Thymus (tissue), 11 donors: ENCODE results near the gene PHC3. TPM values are rescaled to one million over a fixed set of nuclear protein-coding genes. Genes with fewer than 3 reads are reported as not detected.

ENCODE experiments used
- DNase-seq, 9 donors: peaks; one replicate each; pipeline ENCODE4 v3.0.0-alpha.2; 2013; ENCODE audit warnings: low spot score in 9 of 9, low read depth in 6 of 9, missing footprints in 1 of 9
- H3K27ac ChIP-seq, 2 donors: one replicate each; pipeline ENCODE4 v1.5.1; 2013; ENCODE audit warnings: control low read depth in 1 of 2, low read depth in 1 of 2, low read length in 1 of 2, mild to moderate bottlenecking in 1 of 2, moderate library complexity in 1 of 2
- H3K27me3 ChIP-seq, 2 donors: one replicate each; pipeline ENCODE4 v1.5.1; 2013; ENCODE audit warnings: low read length in 1 of 2; ENCODE audit not compliant: control insufficient read depth in 2 of 2, insufficient read depth in 1 of 2
- H3K36me3 ChIP-seq, 2 donors: one replicate each; pipeline ENCODE4 v1.5.1; 2013; ENCODE audit warnings: low read length in 1 of 2, mild to moderate bottlenecking in 1 of 2, moderate library complexity in 1 of 2; ENCODE audit not compliant: control insufficient read depth in 2 of 2, insufficient read depth in 2 of 2
- H3K4me1 ChIP-seq, 2 donors: one replicate each; pipeline ENCODE4 v1.5.1; 2013; ENCODE audit warnings: low read length in 2 of 2; ENCODE audit not compliant: control insufficient read depth in 2 of 2, insufficient read depth in 2 of 2
- H3K4me3 ChIP-seq, 2 donors: one replicate each; pipeline ENCODE4 v1.5.1; 2013; ENCODE audit warnings: low read length in 2 of 2, control low read depth in 1 of 2, mild to moderate bottlenecking in 1 of 2
- H3K9me3 ChIP-seq, 2 donors: one replicate each; pipeline ENCODE4 v1.5.1; 2013; ENCODE audit warnings: low read length in 1 of 2, mild to moderate bottlenecking in 1 of 2; ENCODE audit not compliant: control insufficient read depth in 2 of 2, insufficient read depth in 1 of 2
- WGBS: extraction: QIAGEN DNeasy Blood & Tissue Kit; methylation state at CpG from one replicate; pipeline ENCODE4 v1.1.7; 2013; 5-methylcytosine and 5-hydroxymethylcytosine counted together
- polyA plus RNA-seq: library from polyadenylated mRNA; stranded (reverse); fragments of 200-250 nt; gene quantifications from one replicate; pipeline ENCODE4 v1.2.3, GENCODE V29; 2013
- total RNA-seq: library from RNA; stranded (reverse); fragments of 120-200 nt; gene quantifications from one replicate; pipeline ENCODE4 v1.2.4, GENCODE V29; 2013
- donor health status: healthy.

PHC3 gene
- total and polyA plus RNA-seq, 2 donors, result 11.7 to 21.3 TPM

GRCh38 chr3:170151536-170151935, 30.0 kb downstream of the PHC3 start:
- H3K9me3 ChIP-seq, result no peaks in the 10 kb centered on the region
- no peak overlapping the region for H3K27ac ChIP-seq
- peaks cover 0 to 24% of the 10 kb centered on the region in 2 donors for H3K36me3 ChIP-seq
- no peak overlapping the region for H3K4me3 ChIP-seq
- 98% methylated on average over 2 of the region's 2 CpGs for WGBS
- H3K27me3 ChIP-seq, result no peaks in the 10 kb centered on the region
- DNase-seq, result no peak
- H3K4me1 ChIP-seq, result peaks cover 8 to 15% of the 10 kb centered on the region in 2 donors

- whole genome bisulfite sequencing, result 98% methylated on average over 5 of the region's 5 CpGs
- Histone ChIP-seq H3K27me3 (no peaks in the 10 kb centered on the region), H3K36me3 (peaks cover 5 to 34% of the 10 kb centered on the region in 2 donors)
Observed at GRCh38 chr3:170149016-170149415, 32.5 kb downstream of the PHC3 start.

GRCh38 chr3:170145278-170145677, 36.3 kb downstream of the PHC3 start:
- no peak overlapping the region for H3K4me3 ChIP-seq
- 89% methylated on average over 4 of the region's 4 CpGs for WGBS

More at GRCh38 chr3:170149016-170149415, 32.5 kb downstream of the PHC3 start:
- H3K4me1 ChIP-seq, result peaks cover 0 to 3% of the 10 kb centered on the region in 2 donors
- no peak for DNase-seq
- H3K27ac ChIP-seq, result no peak overlapping the region
- no peaks in the 10 kb centered on the region for H3K9me3 ChIP-seq
- H3K4me3 ChIP-seq, result no peak overlapping the region

DNA sequence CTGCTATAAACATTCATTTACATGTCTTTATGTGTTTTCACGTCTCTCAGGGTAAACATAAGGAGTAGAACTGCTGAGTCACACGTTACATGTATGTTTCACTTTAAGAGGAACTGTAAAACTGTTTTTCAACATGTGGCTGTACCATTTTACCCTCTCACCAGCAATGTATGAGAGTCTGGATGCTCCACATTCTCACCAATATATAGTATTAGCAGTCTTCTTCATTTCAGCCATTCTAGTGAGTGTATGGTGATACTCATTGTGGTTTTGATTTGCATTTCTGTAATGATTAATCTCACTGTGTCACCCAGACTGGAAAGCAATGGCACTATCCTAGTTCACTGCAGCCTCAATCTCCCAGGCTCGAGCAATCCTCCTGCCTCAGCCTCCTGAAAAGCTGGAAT, 37.1 kb downstream of the PHC3 start:
- no peak for DNase-seq
- peaks cover 5 to 32% of the 10 kb centered on the region in 2 donors for H3K36me3 ChIP-seq

More at GRCh38 chr3:170145278-170145677, 36.3 kb downstream of the PHC3 start:
- peak in 1 of 9 donors; percentile 25 for DNase-seq
- Histone ChIP-seq H3K27me3 (no peaks in the 10 kb centered on the region), H3K27ac (peak overlapping the region in 1 of 2 donors; percentile 18), H3K9me3 (no peaks in the 10 kb centered on the region), H3K36me3 (peaks cover 5 to 32% of the 10 kb centered on the region in 2 donors), H3K4me1 (no peaks in the 10 kb centered on the region)

GRCh38 chr3:170142373-170142772, 39.2 kb downstream of the PHC3 start:
- Histone ChIP-seq H3K36me3 (peaks cover 5 to 25% of the 10 kb centered on the region in 2 donors), H3K27ac (no peak overlapping the region), H3K4me3 (no peak overlapping the region), H3K27me3 (no peaks in the 10 kb centered on the region), H3K4me1 (no peaks in the 10 kb centered on the region), H3K9me3 (no peaks in the 10 kb centered on the region)
- WGBS, result 97% methylated on average over 2 of the region's 2 CpGs
- no peak for DNase-seq

More for the DNA sequence above, 37.1 kb downstream of the PHC3 start:
- H3K9me3 ChIP-seq, result no peaks in the 10 kb centered on the region
- H3K4me1 ChIP-seq, result no peaks in the 10 kb centered on the region
- H3K27me3 ChIP-seq, result no peaks in the 10 kb centered on the region
- 98% methylated on average over 3 of the region's 3 CpGs for WGBS
- H3K4me3 ChIP-seq, result no peak overlapping the region
- H3K27ac ChIP-seq, result no peak overlapping the region

GRCh38 chr3:170137986-170138385, 43.5 kb downstream of the PHC3 start:
- Histone ChIP-seq H3K27me3 (no peaks in the 10 kb centered on the region), H3K4me3 (no peak overlapping the region), H3K27ac (no peak overlapping the region), H3K36me3 (peaks cover 5 to 31% of the 10 kb centered on the region in 2 donors), H3K4me1 (peaks cover 2% of the 10 kb centered on the region in 2 donors), H3K9me3 (peaks cover 0 to 2% of the 10 kb centered on the region in 2 donors)
- WGBS, result 96% methylated on average over 5 of the region's 5 CpGs
- no peak for DNase-seq

- Histone ChIP-seq H3K36me3 (peaks cover 15 to 50% of the 10 kb centered on the region in 2 donors), H3K9me3 (peaks cover 3 to 5% of the 10 kb centered on the region in 2 donors), H3K27me3 (no peaks in the 10 kb centered on the region), H3K4me1 (peaks cover 10 to 19% of the 10 kb centered on the region in 2 donors), H3K27ac (no peak overlapping the region), H3K4me3 (no peak overlapping the region)
- DNase-seq, result no peak
- WGBS, result 73% methylated on average over 2 of the region's 2 CpGs
Observed at GRCh38 chr3:170132335-170132734, 49.2 kb downstream of the PHC3 start.

- H3K9me3 ChIP-seq, result peaks cover 3 to 5% of the 10 kb centered on the region in 2 donors
- peaks cover 15 to 42% of the 10 kb centered on the region in 2 donors for H3K36me3 ChIP-seq
- DNase-seq, result no peak
- H3K27ac ChIP-seq, result peak overlapping the region in 1 of 2 donors; percentile 26
- no peak overlapping the region for H3K4me3 ChIP-seq
- peaks cover 8 to 24% of the 10 kb centered on the region in 2 donors for H3K4me1 ChIP-seq
- no peaks in the 10 kb centered on the region for H3K27me3 ChIP-seq
Observed at GRCh38 chr3:170130532-170130931, 51.0 kb downstream of the PHC3 start.

DNA sequence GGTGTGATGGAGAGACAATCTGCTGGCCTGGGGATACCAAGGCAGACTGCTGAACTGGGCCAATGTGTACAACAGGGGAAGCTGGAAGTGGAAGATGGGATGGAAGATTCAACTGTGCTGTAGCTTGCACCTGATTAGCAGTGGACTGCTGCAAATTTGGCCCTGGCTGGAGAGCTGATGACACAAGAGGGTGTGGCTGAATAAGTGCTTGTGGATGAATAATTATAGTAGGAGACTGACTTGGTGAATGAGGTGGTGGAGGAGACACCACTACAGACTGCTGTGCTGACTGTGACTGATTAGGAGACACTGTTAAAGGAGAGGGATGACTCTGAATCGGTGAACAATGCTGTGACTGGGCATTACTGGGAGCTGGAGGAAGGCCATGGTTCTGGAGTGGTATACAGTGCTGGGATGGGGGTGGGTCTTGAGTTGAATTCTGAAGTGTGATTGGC, 52.5 kb downstream of the PHC3 start:
- Histone ChIP-seq H3K36me3 (peaks cover 15 to 43% of the 10 kb centered on the region in 2 donors), H3K4me1 (peaks cover 8 to 26% of the 10 kb centered on the region in 2 donors), H3K4me3 (no peak overlapping the region), H3K27ac (peak overlapping the region; percentile 69 to 82), H3K27me3 (no peaks in the 10 kb centered on the region), H3K9me3 (peaks cover 3 to 5% of the 10 kb centered on the region in 2 donors)
- peak in 1 of 9 donors; percentile 4 for DNase-seq
- WGBS, result 87% methylated on average over 1 of the region's 1 CpG
